IMR-90 (cell line): ENCODE results near the gene DCP2. TPM values are rescaled to one million over a fixed set of nuclear protein-coding genes. Genes with fewer than 3 reads are reported as not detected.

Experiments
- ATAC-seq: fragments of 200-7000 bp; cut with Tn5 transposase; 2 replicates; pipeline ENCODE4 v1.9.1; 2020; ENCODE audit warnings: low read depth, mild to moderate bottlenecking, moderate library complexity
- BruUV-seq: library from RNA; stranded (reverse); fragments of 400-500 nt; replicated peaks from 2 replicates; lab custom pipeline; 2021; lab: Mats Ljungman, UMichigan
- CTCF ChIA-PET: fragments of 300-600 bp; formaldehyde crosslinking; extraction: SDS; loops from one replicate; lab custom pipeline; 2021; ENCODE audit warnings: antibody characterized with exemption; lab: Yijun Ruan, JAX
- POLR2A ChIA-PET: fragments of 300-600 bp; sonication (Branson Sonifier 250); formaldehyde crosslinking; loops from one replicate; lab custom pipeline; 2022; ENCODE audit warnings: antibody characterized with exemption; ENCODE audit not compliant: unreplicated experiment; lab: Charles Lee
- DNase-seq: peaks from one replicate; pipeline ENCODE4 v3.0.0; 2013
- H2AFZ ChIP-seq: replicated peaks from 2 replicates; pipeline ENCODE3; 2013; ENCODE audit warnings: low read length, mild to moderate bottlenecking; ENCODE audit not compliant: poor library complexity
- H2AK5ac ChIP-seq: 2 replicates; pipeline ENCODE4 v1.6.1; 2013; ENCODE audit warnings: low read depth, low read length, inconsistent platforms
- H2AK9ac ChIP-seq: replicated peaks from 2 replicates; pipeline ENCODE3; 2013; ENCODE audit warnings: mild to moderate bottlenecking, low read depth, low read length, moderate library complexity; ENCODE audit not compliant: poor library complexity
- H2BK120ac ChIP-seq: 2 replicates; pipeline ENCODE4 v1.6.1; 2013; ENCODE audit warnings: low read depth, low read length, inconsistent platforms
- H2BK15ac ChIP-seq: 3 replicates; pipeline ENCODE4 v1.6.1; 2013; ENCODE audit warnings: low read depth, low read length, inconsistent platforms
- H2BK20ac ChIP-seq: 2 replicates; pipeline ENCODE4 v1.6.1; 2013; ENCODE audit warnings: low read depth, mild to moderate bottlenecking, inconsistent platforms, low read length, moderate library complexity
- H2BK5ac ChIP-seq: 2 replicates; pipeline ENCODE4 v1.6.1; 2013; ENCODE audit warnings: mild to moderate bottlenecking, low read depth, low read length, inconsistent platforms; ENCODE audit not compliant: poor library complexity, severe bottlenecking
- H3K14ac ChIP-seq: replicated peaks from 2 replicates; pipeline ENCODE4 v1.6.1; 2013; ENCODE audit warnings: low read depth, low read length, inconsistent platforms
- H3K18ac ChIP-seq: 2 replicates; pipeline ENCODE4 v1.6.1; 2013; ENCODE audit warnings: low read depth, low read length, control low read depth
- H3K23ac ChIP-seq: 2 replicates; pipeline ENCODE4 v1.6.1; 2013; ENCODE audit warnings: low read depth, low read length, inconsistent platforms
- H3K27ac ChIP-seq: 2 replicates; pipeline ENCODE4 v1.5.1; 2013; ENCODE audit warnings: mild to moderate bottlenecking, control low read depth, low read length; ENCODE audit not compliant: insufficient read depth
- H3K27me3 ChIP-seq: 2 replicates; pipeline ENCODE4 v1.6.1; 2013; ENCODE audit warnings: low read length; ENCODE audit not compliant: control insufficient read depth, insufficient read depth
- H3K36me3 ChIP-seq: 2 replicates; pipeline ENCODE4 v1.6.1; 2013; ENCODE audit warnings: low read length, mixed read lengths; ENCODE audit not compliant: control insufficient read depth, insufficient read depth
- H3K4ac ChIP-seq: 2 replicates; pipeline ENCODE4 v1.6.1; 2013; ENCODE audit warnings: low read depth, low read length, inconsistent platforms
- H3K4me1 ChIP-seq: 2 replicates; pipeline ENCODE4 v1.6.1; 2013; ENCODE audit warnings: low read length, mixed read lengths; ENCODE audit not compliant: control insufficient read depth, insufficient read depth
- H3K4me2 ChIP-seq: 2 replicates; pipeline ENCODE4 v1.6.1; 2013; ENCODE audit warnings: low read depth, mild to moderate bottlenecking, control low read depth, low read length, moderate library complexity
- H3K4me3 ChIP-seq: 2 replicates; pipeline ENCODE4 v1.5.1; 2013; ENCODE audit warnings: low read depth, mild to moderate bottlenecking, control low read depth, low read length, moderate library complexity; ENCODE audit not compliant: insufficient read depth
- H3K56ac ChIP-seq: 2 replicates; pipeline ENCODE4 v1.6.1; 2013; ENCODE audit warnings: low read length, inconsistent platforms; ENCODE audit not compliant: insufficient read depth; ENCODE audit errors: extremely low read depth
- H3K79me1 ChIP-seq, 2 experiments: 2 replicates each; pipeline ENCODE4 v1.6.1; 2013; ENCODE audit warnings: low read length in 2 of 2, inconsistent platforms in 1 of 2, low read depth in 1 of 2
- H3K9ac ChIP-seq: 2 replicates; pipeline ENCODE4 v1.6.1; 2013; ENCODE audit warnings: low read depth, low read length, control low read depth
- H3K9me1 ChIP-seq: 2 replicates; pipeline ENCODE4 v1.6.1; 2013; ENCODE audit warnings: low read length, inconsistent platforms; ENCODE audit not compliant: insufficient read depth
- H3K9me3 ChIP-seq: 2 replicates; pipeline ENCODE4 v1.6.1; 2013; ENCODE audit warnings: low read length; ENCODE audit not compliant: control insufficient read depth, insufficient read depth
- H4K20me1 ChIP-seq: 2 replicates; pipeline ENCODE4 v1.6.1; 2013; ENCODE audit warnings: low read length, inconsistent platforms; ENCODE audit not compliant: insufficient read depth
- H4K5ac ChIP-seq: 2 replicates; pipeline ENCODE4 v1.6.1; 2013; ENCODE audit warnings: mild to moderate bottlenecking, low read depth, low read length, control low read depth
- H4K8ac ChIP-seq, 2 experiments: 2 replicates each; pipeline ENCODE4 v1.6.1; 2013; ENCODE audit warnings: low read depth in 2 of 2, low read length in 2 of 2, control low read depth in 1 of 2, inconsistent platforms in 1 of 2
- H4K91ac ChIP-seq: 2 replicates; pipeline ENCODE4 v1.6.1; 2013; ENCODE audit warnings: low read depth, low read length, inconsistent platforms; ENCODE audit not compliant: insufficient read depth
- BHLHE40 ChIP-seq: fragments of 150-350 bp; IDR thresholded peaks from 2 replicates; pipeline ENCODE4 v1.6.1; 2016; ENCODE audit warnings: mild to moderate bottlenecking, low read depth, low read length
- CEBPB ChIP-seq: IDR thresholded peaks from 2 replicates; pipeline ENCODE4 v1.6.1; 2012; ENCODE audit warnings: low read depth, low read length, improper control_type of control experiment
- CHD1 ChIP-seq: IDR thresholded peaks from 2 replicates; pipeline ENCODE4 v1.6.1; 2012; ENCODE audit warnings: low read depth, low read length, improper control_type of control experiment
- CTCF ChIP-seq: conservative IDR thresholded peaks from 2 replicates; pipeline ENCODE4 v1.5.1; 2012; ENCODE audit warnings: mild to moderate bottlenecking, low read depth, low read length, improper control_type of control experiment
- ELK1 ChIP-seq: fragments of 150-350 bp; IDR thresholded peaks from 2 replicates; pipeline ENCODE4 v1.6.1; 2016; ENCODE audit warnings: low read depth, mild to moderate bottlenecking, low read length, moderate library complexity, borderline replicate concordance
- MAFK ChIP-seq: IDR thresholded peaks from 2 replicates; pipeline ENCODE4 v1.6.1; 2012; ENCODE audit warnings: low read depth, low read length, improper control_type of control experiment
- MAZ ChIP-seq: IDR thresholded peaks from 2 replicates; pipeline ENCODE4 v1.6.1; 2012; ENCODE audit warnings: low read depth, mild to moderate bottlenecking, low read length, improper control_type of control experiment, moderate library complexity, borderline replicate concordance
- MXI1 ChIP-seq: IDR thresholded peaks from 2 replicates; pipeline ENCODE4 v1.6.1; 2012; ENCODE audit warnings: low read depth, mild to moderate bottlenecking, low read length, moderate library complexity, borderline replicate concordance
- NFE2L2 ChIP-seq: fragments of 150-350 bp; IDR thresholded peaks from 2 replicates; pipeline ENCODE4 v1.6.1; 2016; ENCODE audit warnings: low read depth, mild to moderate bottlenecking, low read length
- POLR2A ChIP-seq: IDR thresholded peaks from 2 replicates; pipeline ENCODE4 v1.6.1; 2012; ENCODE audit warnings: mild to moderate bottlenecking, low read depth, low read length
- RAD21 ChIP-seq: IDR thresholded peaks from 2 replicates; pipeline ENCODE4 v1.6.1; 2012; ENCODE audit warnings: low read length, improper control_type of control experiment
- RCOR1 ChIP-seq: IDR thresholded peaks from 2 replicates; pipeline ENCODE4 v1.6.1; 2012; ENCODE audit warnings: mild to moderate bottlenecking, low read length, improper control_type of control experiment; ENCODE audit not compliant: insufficient replicate concordance
- RFX5 ChIP-seq: IDR thresholded peaks from 2 replicates; pipeline ENCODE4 v1.8.0; 2012; ENCODE audit warnings: low read depth, mild to moderate bottlenecking, low read length, moderate library complexity
- SMC3 ChIP-seq: fragments of 150-350 bp; IDR thresholded peaks from 2 replicates; pipeline ENCODE4 v1.6.1; 2016; ENCODE audit warnings: low read depth, mild to moderate bottlenecking, antibody characterized with exemption, low read length, moderate library complexity
- USF2 ChIP-seq: fragments of 150-350 bp; IDR thresholded peaks from 2 replicates; pipeline ENCODE4 v1.6.1; 2017; ENCODE audit warnings: mild to moderate bottlenecking, antibody characterized with exemption, low read length, low read depth
- WGBS, 2 experiments: methylation state at CpG; one replicate each; pipeline versions ENCODE4 v1.1.5 to v1.1.7; 2013; ENCODE audit warnings: missing lambda C conversion rate in 2 of 2; ENCODE audit not compliant: insufficient read length in 1 of 2; ENCODE audit errors: extremely low coverage in 2 of 2; 5-methylcytosine and 5-hydroxymethylcytosine counted together
- dilution Hi-C: fragments of 300-500 bp; cut with HindIII; formaldehyde crosslinking; loops from one replicate; pipeline ENCODE4 v1.14.3; 2018; ENCODE audit warnings: low sequenced_read_pairs; ENCODE audit not compliant: unreplicated experiment
- in situ Hi-C: fragments of 300-500 bp; cut with MboI; formaldehyde crosslinking; loops from 3 replicates; pipeline ENCODE4 v1.14.3; 2019; ENCODE audit warnings: low sequenced_read_pairs, inconsistent platforms, mixed read lengths
- intact Hi-C: fragments of 100-400 bp; cut with micrococcal nuclease; formaldehyde crosslinking; loops from 2 replicates; pipeline ENCODE4 v1.10.0; 2022
- polyA plus RNA-seq, 3 experiments: library from polyadenylated mRNA; depleted of rRNA; stranded (reverse); fragments of >200 nt; gene quantifications; 2 replicates each; pipeline ENCODE4 v1.2.3, GENCODE V29; 2012; ENCODE audit warnings: low replicate concordance in 1 of 3
- total RNA-seq: library from RNA; depleted of rRNA; stranded (reverse); fragments of >200 nt; gene quantifications from 2 replicates; pipeline ENCODE4 v1.2.3, GENCODE V29; 2012

The DCP2 gene
- total and polyA plus RNA-seq, 2 of the 4 experiments (the other 2 are of a cell fraction) = 6.9 to 18.6 TPM

- no peak overlapping the region for H3K4me3 ChIP-seq
- H2BK20ac ChIP-seq = no peak overlapping the region
- TF ChIP-seq USF2 (no peak), RCOR1 (no peak), NFE2L2 (no peak), POLR2A (no peak), CTCF (no peak), CHD1 (no peak), MXI1 (no peak), RAD21 (no peak), CEBPB (no peak), MAZ (no peak), RFX5 (no peak), MAFK (no peak), SMC3 (no peak), BHLHE40 (no peak), ELK1 (no peak)
- H3K79me1 ChIP-seq = peaks cover 5 to 28% of the 10 kb centered on the region in 2 experiments
- peaks cover 19% of the 10 kb centered on the region; the same call in 1 of the 2 replicates for H4K20me1 ChIP-seq
- no peak for ATAC-seq
- H3K36me3 ChIP-seq = no peaks in the 10 kb centered on the region; the same call in 1 of the 2 replicates
- H3K27me3 ChIP-seq = no peaks in the 10 kb centered on the region
- H3K56ac ChIP-seq = no peak overlapping the region
- H3K27ac ChIP-seq = no peak overlapping the region
- no TSS peak for BruUV-seq
- H3K14ac ChIP-seq = no peak overlapping the region
- no peak for DNase-seq
- no peak overlapping the region for H3K4ac ChIP-seq
- CTCF ChIA-PET = interaction anchor here (1.3 kb wide), 1 partner anchor 16 kb away, joined by 7 read pairs; no protein-coding TSS in a partner anchor
- no peak overlapping the region for H2AK9ac ChIP-seq
- no peak overlapping the region for H2AK5ac ChIP-seq
- in situ Hi-C loops = loop anchor here (10.0 kb wide), 1 partner anchor 525 kb away; no protein-coding TSS in a partner anchor
- dilution Hi-C loops = no loop called here
- WGBS, 2 experiments = 89% methylated on average over 3 of the region's 3 CpGs; no CpG with 5 or more reads in 1 of the 2 experiments
- no peak overlapping the region for H3K18ac ChIP-seq
- no peak overlapping the region for H2BK5ac ChIP-seq
- H3K9ac ChIP-seq = no peak overlapping the region
- no peak overlapping the region for H2BK15ac ChIP-seq
- H2AFZ ChIP-seq = no peak overlapping the region
- H4K91ac ChIP-seq = no peak overlapping the region
- no peaks in the 10 kb centered on the region for H3K9me3 ChIP-seq
- H3K4me2 ChIP-seq = peak overlapping the region; percentile 67
- no peak overlapping the region for H2BK120ac ChIP-seq
- peaks cover 5% of the 10 kb centered on the region; the same call in 1 of the 2 replicates for H3K9me1 ChIP-seq
- H3K23ac ChIP-seq = no peak overlapping the region; the same call in 1 of the 2 replicates
- intact Hi-C loops = no loop called here
- H4K5ac ChIP-seq = no peak overlapping the region
- POLR2A ChIA-PET = no interaction called here
- no peak overlapping the region for H4K8ac ChIP-seq
- peaks cover 3% of the 10 kb centered on the region; the same call in 1 of the 2 replicates for H3K4me1 ChIP-seq
These were observed 3.1 kb downstream of the DCP2 start for GRCh38 chr5:112979723-112980122.
